Panc1 (cell line): Measurements from ENCODE around the gene VIPR2. TPM values are rescaled to one million over a fixed set of nuclear protein-coding genes. Genes with fewer than 3 reads are reported as not detected.

Source experiments
- ATAC-seq: fragments of 200-7000 bp; cut with Tn5 transposase; 2 replicates; pipeline ENCODE4 v1.9.1; 2020; ENCODE audit warnings: mild to moderate bottlenecking, moderate library complexity
- BruUV-seq: library from RNA; stranded (reverse); fragments of 400-500 nt; replicated peaks from 2 replicates; lab custom pipeline; 2021; lab: Mats Ljungman, UMichigan
- CTCF ChIA-PET: fragments of 300-600 bp; sonication (Branson Sonifier 250); formaldehyde crosslinking; loops from one replicate; lab custom pipeline; 2022; ENCODE audit warnings: antibody characterized with exemption; lab: Charles Lee
- POLR2A ChIA-PET: fragments of 300-600 bp; sonication (Branson Sonifier 250); formaldehyde crosslinking; loops from one replicate; lab custom pipeline; 2022; ENCODE audit warnings: antibody characterized with exemption; lab: Charles Lee
- DNase-seq: peaks from one replicate; pipeline ENCODE4 v3.0.0-alpha.2; 2010; ENCODE audit warnings: low read depth, low spot score
- H3K27ac ChIP-seq: 2 replicates; pipeline ENCODE4 v1.5.1; 2011; ENCODE audit warnings: mild to moderate bottlenecking, low read length, inconsistent platforms
- H3K27me3 ChIP-seq: fragments of 200-500 bp; sonication (Bioruptor generic); 2 replicates; pipeline ENCODE4 v1.6.0; 2014; ENCODE audit warnings: low read length, inconsistent platforms; ENCODE audit not compliant: control insufficient read depth, insufficient read depth
- H3K36me3 ChIP-seq: fragments of 200-500 bp; sonication (Bioruptor generic); 2 replicates; pipeline ENCODE4 v1.5.1; 2014; ENCODE audit warnings: inconsistent platforms, mild to moderate bottlenecking, low read length, moderate library complexity; ENCODE audit not compliant: control insufficient read depth, insufficient read depth
- H3K4me1 ChIP-seq: 2 replicates; pipeline ENCODE4 v1.5.1; 2011; ENCODE audit warnings: inconsistent platforms, mild to moderate bottlenecking, low read length, moderate library complexity; ENCODE audit not compliant: control insufficient read depth, insufficient read depth
- H3K4me3 ChIP-seq, 2 experiments: 2 replicates each; pipeline ENCODE4 v1.5.1; 2011 to 2012; ENCODE audit warnings: low read depth in 2 of 2, low read length in 2 of 2, mild to moderate bottlenecking in 2 of 2, inconsistent platforms in 1 of 2, moderate library complexity in 1 of 2
- H3K9me3 ChIP-seq: fragments of 200-500 bp; sonication (Bioruptor generic); 2 replicates; pipeline ENCODE4 v1.5.1; 2014; ENCODE audit warnings: low read depth, mild to moderate bottlenecking, inconsistent platforms, low read length, moderate library complexity; ENCODE audit not compliant: control insufficient read depth, insufficient read depth
- POLR2AphosphoS5 ChIP-seq: IDR thresholded peaks from 2 replicates; pipeline ENCODE4 v1.6.1; 2012; ENCODE audit warnings: mild to moderate bottlenecking, low read depth, low read length, moderate library complexity
- REST ChIP-seq, 2 experiments: IDR thresholded peaks; 2 replicates each; pipeline ENCODE4 v1.6.1; 2011 to 2012; ENCODE audit warnings: low read depth in 2 of 2, control low read depth in 1 of 2, low read length in 1 of 2, mild to moderate bottlenecking in 1 of 2, moderate library complexity in 1 of 2; ENCODE audit not compliant: insufficient read depth in 1 of 2
- SIN3A ChIP-seq: IDR thresholded peaks from 2 replicates; pipeline ENCODE4 v1.6.1; 2012; ENCODE audit warnings: low read depth, mild to moderate bottlenecking, low read length, moderate library complexity, borderline replicate concordance; ENCODE audit not compliant: insufficient read depth
- TCF7L2 ChIP-seq: IDR thresholded peaks from 2 replicates; pipeline ENCODE4 v1.6.1; 2011; ENCODE audit warnings: mild to moderate bottlenecking, low read depth, low read length, inconsistent platforms
- in situ Hi-C: cut with HindIII; loops from 2 replicates; pipeline ENCODE4 v1.10.0; 2016; ENCODE audit warnings: low sequenced_read_pairs, low pct_unique_long_range_greater_than_20kb
- intact Hi-C: fragments of 100-400 bp; cut with micrococcal nuclease; formaldehyde crosslinking; loops from one replicate; pipeline ENCODE4 v1.10.0; 2022; ENCODE audit not compliant: unreplicated experiment
- total RNA-seq: library from RNA; stranded (reverse); gene quantifications from one replicate; pipeline ENCODE4 v1.2.1, GENCODE V29; 2021; ENCODE audit not compliant: unreplicated experiment
- TF ChIP-seq, protein P1 (sequence below): fragments of 450-650 bp; IDR thresholded peaks from 2 replicates; pipeline ENCODE4 v1.5.1; 2017; ENCODE audit warnings: mild to moderate bottlenecking

The VIPR2 gene
- total RNA-seq, 1 experiment from 2014 or later, result not detected

DNA sequence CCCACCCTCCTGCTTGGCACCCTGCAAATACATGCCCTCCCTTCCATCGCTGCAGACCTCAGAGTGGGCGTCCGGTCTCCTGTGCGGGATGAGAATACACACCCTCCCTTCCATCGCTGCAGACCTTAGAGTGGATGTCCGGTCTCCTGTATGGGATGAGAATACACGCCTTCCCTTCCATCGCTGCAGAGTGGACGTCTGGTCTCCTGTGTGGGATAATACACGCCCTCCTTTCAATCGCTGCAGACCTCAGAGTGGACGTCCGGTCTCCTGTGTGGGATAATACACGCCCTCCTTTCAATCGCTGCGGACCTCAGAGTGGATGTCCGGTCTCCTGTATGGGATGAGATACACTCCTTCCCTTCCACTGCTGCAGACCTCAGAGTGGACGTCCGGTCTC, 128.1 kb downstream of the VIPR2 start:
- DNase-seq (no peak), ATAC-seq (no peak)
- POLR2A ChIA-PET, result no interaction called here
- H3K27ac ChIP-seq, result no peak overlapping the region; the same call in 1 of the 2 replicates
- H3K9me3 ChIP-seq, result no peaks in the 10 kb centered on the region
- BruUV-seq, result no TSS peak
- H3K4me3 ChIP-seq, result no peak overlapping the region
- no peaks in the 10 kb centered on the region for H3K36me3 ChIP-seq
- peaks cover 49% of the 10 kb centered on the region for H3K4me1 ChIP-seq
- CTCF ChIA-PET, result no interaction called here
- intact Hi-C loops (no loop called here), in situ Hi-C loops (no loop called here)
- TF ChIP-seq TCF7L2 (no peak), SIN3A (no peak), REST (IDR thresholded peaks at IDR 0.05; ENCODE audit: insufficient read depth in 1 of 2, low read depth in 2 of 2, low read length in 1 of 2) (no peak), POLR2AphosphoS5 (no peak)
- TF ChIP-seq, protein P1, sequence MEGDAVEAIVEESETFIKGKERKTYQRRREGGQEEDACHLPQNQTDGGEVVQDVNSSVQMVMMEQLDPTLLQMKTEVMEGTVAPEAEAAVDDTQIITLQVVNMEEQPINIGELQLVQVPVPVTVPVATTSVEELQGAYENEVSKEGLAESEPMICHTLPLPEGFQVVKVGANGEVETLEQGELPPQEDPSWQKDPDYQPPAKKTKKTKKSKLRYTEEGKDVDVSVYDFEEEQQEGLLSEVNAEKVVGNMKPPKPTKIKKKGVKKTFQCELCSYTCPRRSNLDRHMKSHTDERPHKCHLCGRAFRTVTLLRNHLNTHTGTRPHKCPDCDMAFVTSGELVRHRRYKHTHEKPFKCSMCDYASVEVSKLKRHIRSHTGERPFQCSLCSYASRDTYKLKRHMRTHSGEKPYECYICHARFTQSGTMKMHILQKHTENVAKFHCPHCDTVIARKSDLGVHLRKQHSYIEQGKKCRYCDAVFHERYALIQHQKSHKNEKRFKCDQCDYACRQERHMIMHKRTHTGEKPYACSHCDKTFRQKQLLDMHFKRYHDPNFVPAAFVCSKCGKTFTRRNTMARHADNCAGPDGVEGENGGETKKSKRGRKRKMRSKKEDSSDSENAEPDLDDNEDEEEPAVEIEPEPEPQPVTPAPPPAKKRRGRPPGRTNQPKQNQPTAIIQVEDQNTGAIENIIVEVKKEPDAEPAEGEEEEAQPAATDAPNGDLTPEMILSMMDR, result no peak
- H3K27me3 ChIP-seq, result no peaks in the 10 kb centered on the region

- CTCF ChIA-PET, result no interaction called here
- Histone ChIP-seq H3K4me3 (no peak overlapping the region), H3K27ac (peak overlapping the region; percentile 84), H3K9me3 (no peaks in the 10 kb centered on the region), H3K4me1 (peaks cover 58% of the 10 kb centered on the region), H3K27me3 (no peaks in the 10 kb centered on the region), H3K36me3 (no peaks in the 10 kb centered on the region)
- DNase-seq (no peak), ATAC-seq (peak; percentile 72)
- POLR2A ChIA-PET, result no interaction called here
- no peak for TF ChIP-seq REST (IDR thresholded peaks at IDR 0.05; ENCODE audit: insufficient read depth in 1 of 2, low read depth in 2 of 2, low read length in 1 of 2)
- no peak for TF ChIP-seq POLR2AphosphoS5
- 0 out of 2 replicates have a peak, but pooled peaks have one; percentile 30 for TF ChIP-seq TCF7L2
- TF ChIP-seq, protein P1, result no peak
- in situ Hi-C loops (no loop called here), intact Hi-C loops (no loop called here)
- BruUV-seq, result no TSS peak
Observed at GRCh38 chr7:159015454-159016410, 128.9 kb downstream of the VIPR2 start.
